ENCODE measurements around the gene SERPINA10. TPM values are rescaled to one million over a fixed set of nuclear protein-coding genes. Genes with fewer than 3 reads are reported as not detected.

SERPINA10 gene
- total and polyA plus RNA-seq, 2 experiments from 2014 or later, result 0.13 TPM; not detected in 1

- DNase-seq (ENCODE audit: low read depth in 1 of 2, low spot score in 1 of 2), result no peak
- TF ChIP-seq, protein P1, sequence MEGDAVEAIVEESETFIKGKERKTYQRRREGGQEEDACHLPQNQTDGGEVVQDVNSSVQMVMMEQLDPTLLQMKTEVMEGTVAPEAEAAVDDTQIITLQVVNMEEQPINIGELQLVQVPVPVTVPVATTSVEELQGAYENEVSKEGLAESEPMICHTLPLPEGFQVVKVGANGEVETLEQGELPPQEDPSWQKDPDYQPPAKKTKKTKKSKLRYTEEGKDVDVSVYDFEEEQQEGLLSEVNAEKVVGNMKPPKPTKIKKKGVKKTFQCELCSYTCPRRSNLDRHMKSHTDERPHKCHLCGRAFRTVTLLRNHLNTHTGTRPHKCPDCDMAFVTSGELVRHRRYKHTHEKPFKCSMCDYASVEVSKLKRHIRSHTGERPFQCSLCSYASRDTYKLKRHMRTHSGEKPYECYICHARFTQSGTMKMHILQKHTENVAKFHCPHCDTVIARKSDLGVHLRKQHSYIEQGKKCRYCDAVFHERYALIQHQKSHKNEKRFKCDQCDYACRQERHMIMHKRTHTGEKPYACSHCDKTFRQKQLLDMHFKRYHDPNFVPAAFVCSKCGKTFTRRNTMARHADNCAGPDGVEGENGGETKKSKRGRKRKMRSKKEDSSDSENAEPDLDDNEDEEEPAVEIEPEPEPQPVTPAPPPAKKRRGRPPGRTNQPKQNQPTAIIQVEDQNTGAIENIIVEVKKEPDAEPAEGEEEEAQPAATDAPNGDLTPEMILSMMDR (IDR thresholded peaks at IDR 0.05; ENCODE audit: low read depth, low read length), result no peak
- Histone ChIP-seq H3K9me3 (ENCODE audit: low read depth) (no peaks in the 10 kb centered on the region), H3K4me1 (ENCODE audit: low read depth) (no peaks in the 10 kb centered on the region), H3K36me3 (no peaks in the 10 kb centered on the region), H3K27me3 (no peaks in the 10 kb centered on the region), H3K4me3 (no peak overlapping the region), H3K27ac (no peak overlapping the region)
Measured at GRCh38 chr14:94312481-94313246, 19.6 kb upstream of the SERPINA10 start.

- H3K9me3 ChIP-seq (ENCODE audit: low read depth), result no peaks in the 10 kb centered on the region
- no peak overlapping the region for H3K27ac ChIP-seq
- no peak for DNase-seq (ENCODE audit: low read depth in 1 of 2, low spot score in 1 of 2)
- no peak overlapping the region for H3K4me3 ChIP-seq
- H3K27me3 ChIP-seq, result no peaks in the 10 kb centered on the region
- TF ChIP-seq, protein P1 (IDR thresholded peaks at IDR 0.05; ENCODE audit: low read depth, low read length), result no peak
- no peaks in the 10 kb centered on the region for H3K36me3 ChIP-seq
- H3K4me1 ChIP-seq (ENCODE audit: low read depth), result no peaks in the 10 kb centered on the region
Measured at GRCh38 chr14:94310248-94310647, 17.2 kb upstream of the SERPINA10 start.

GRCh38 chr14:94309721-94310120, 16.7 kb upstream of the SERPINA10 start:
- no peaks in the 10 kb centered on the region for H3K9me3 ChIP-seq (ENCODE audit: low read depth)
- H3K27ac ChIP-seq, result no peak overlapping the region
- H3K27me3 ChIP-seq, result no peaks in the 10 kb centered on the region
- H3K4me3 ChIP-seq, result no peak overlapping the region
- no peaks in the 10 kb centered on the region for H3K4me1 ChIP-seq (ENCODE audit: low read depth)
- H3K36me3 ChIP-seq, result no peaks in the 10 kb centered on the region
- DNase-seq (ENCODE audit: low read depth in 1 of 2, low spot score in 1 of 2), result no peak
- TF ChIP-seq, protein P1 (IDR thresholded peaks at IDR 0.05; ENCODE audit: low read depth, low read length), result no peak

- TF ChIP-seq, protein P1 (IDR thresholded peaks at IDR 0.05; ENCODE audit: low read depth, low read length), result no peak
- Histone ChIP-seq H3K4me3 (no peak overlapping the region), H3K27ac (no peak overlapping the region), H3K36me3 (no peaks in the 10 kb centered on the region), H3K4me1 (ENCODE audit: low read depth) (no peaks in the 10 kb centered on the region), H3K27me3 (no peaks in the 10 kb centered on the region), H3K9me3 (ENCODE audit: low read depth) (no peaks in the 10 kb centered on the region)
- DNase-seq (ENCODE audit: low read depth in 1 of 2, low spot score in 1 of 2), result no peak
Measured at GRCh38 chr14:94307410-94307992, 14.4 kb upstream of the SERPINA10 start.

DNA sequence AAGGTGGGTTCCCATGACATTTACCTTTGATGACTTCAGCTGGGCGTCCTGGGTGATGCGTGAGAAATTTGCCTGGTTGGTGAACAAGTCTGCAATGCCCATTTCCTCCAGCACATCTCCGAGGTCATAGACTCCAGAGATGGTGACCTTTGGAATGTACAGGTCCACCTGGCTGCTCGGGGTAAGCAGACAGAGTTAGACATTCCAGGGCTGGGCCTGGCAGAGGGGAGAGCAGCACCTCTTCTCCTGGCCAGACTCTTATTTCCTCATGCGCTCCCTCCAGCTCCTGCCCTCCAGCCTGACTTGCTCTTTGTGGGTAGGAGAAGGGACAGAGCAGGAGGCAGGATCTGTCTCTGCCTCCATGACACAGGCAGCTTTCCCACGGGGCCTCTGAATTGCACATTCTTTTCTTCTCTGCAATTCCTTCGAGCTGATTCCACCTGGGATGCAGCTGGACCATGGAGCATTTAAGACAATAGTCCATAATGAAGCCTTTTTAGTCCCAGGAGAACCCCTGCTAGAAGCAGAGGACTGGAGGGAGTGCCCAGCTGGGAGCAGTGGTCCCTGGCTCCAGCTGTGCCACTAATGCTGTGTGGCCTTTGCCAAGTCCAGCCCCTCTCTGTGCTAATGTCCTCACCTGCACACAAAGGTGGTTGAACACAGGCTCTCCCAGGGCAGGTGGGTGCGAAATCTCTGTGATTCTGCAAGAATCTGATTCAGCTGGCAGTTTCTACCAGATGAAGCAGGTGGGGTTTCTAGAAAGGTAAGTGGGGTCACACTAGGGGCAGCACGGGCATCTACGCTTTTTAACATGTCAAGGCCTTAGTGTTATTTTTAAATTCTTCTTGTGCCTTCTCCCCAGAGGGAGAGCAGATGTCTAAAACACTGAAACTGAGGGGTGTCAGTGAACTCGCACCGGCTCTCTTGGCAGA, 13.2 kb upstream of the SERPINA10 start:
- Histone ChIP-seq H3K27ac (no peak overlapping the region), H3K27me3 (no peaks in the 10 kb centered on the region), H3K4me1 (ENCODE audit: low read depth) (no peaks in the 10 kb centered on the region), H3K36me3 (no peaks in the 10 kb centered on the region), H3K9me3 (ENCODE audit: low read depth) (no peaks in the 10 kb centered on the region), H3K4me3 (no peak overlapping the region)
- no peak for DNase-seq (ENCODE audit: low read depth in 1 of 2, low spot score in 1 of 2)
- TF ChIP-seq, protein P1 (IDR thresholded peaks at IDR 0.05; ENCODE audit: low read depth, low read length), result no peak

Data from cardiac muscle cell (in vitro differentiated cells and primary cell).